CD4-positive, alpha-beta memory T cell (primary cell): ENCODE measurements around the gene ENDOV. TPM values are rescaled to one million over a fixed set of nuclear protein-coding genes. Genes with fewer than 3 reads are reported as not detected.

Experiments
- CTCF ChIA-PET: fragments of 350-600 bp; sonication (Branson Sonifier 250); formaldehyde crosslinking; loops from one replicate; lab custom pipeline; 2021; ENCODE audit warnings: inconsistent platforms; ENCODE audit not compliant: partially characterized antibody; lab: Charles Lee
- POLR2A ChIA-PET: fragments of 350-600 bp; sonication (Branson Sonifier 250); formaldehyde crosslinking; loops from one replicate; lab custom pipeline; 2021; ENCODE audit not compliant: partially characterized antibody; lab: Charles Lee
- DNase-seq, 5 donors: peaks; one replicate each; pipeline versions ENCODE4 v3.0.0 to v3.0.0-alpha.2; 2020 to 2022; ENCODE audit warnings: mixed read lengths in 1 of 5
- H3K27ac ChIP-seq: one replicate; pipeline ENCODE4 v1.7.0; 2013; ENCODE audit warnings: low read depth, low read length
- H3K27me3 ChIP-seq: 2 replicates; pipeline ENCODE4 v1.7.0; 2013; ENCODE audit warnings: mild to moderate bottlenecking, low read length, moderate library complexity; ENCODE audit not compliant: insufficient read depth
- H3K36me3 ChIP-seq: 2 replicates; pipeline ENCODE4 v1.7.0; 2013; ENCODE audit warnings: mild to moderate bottlenecking, low read length, moderate library complexity; ENCODE audit not compliant: insufficient read depth
- H3K4me1 ChIP-seq: 2 replicates; pipeline ENCODE4 v1.7.0; 2013; ENCODE audit warnings: mild to moderate bottlenecking, low read length, moderate library complexity; ENCODE audit not compliant: insufficient read depth
- H3K4me3 ChIP-seq, 2 donors: one replicate each; pipeline ENCODE4 v1.7.0; 2013; ENCODE audit warnings: low read length in 2 of 2, mild to moderate bottlenecking in 1 of 2
- H3K9me3 ChIP-seq, 2 donors: one replicate each; pipeline ENCODE4 v1.7.0; 2013; ENCODE audit warnings: low read length in 2 of 2, control low read depth in 1 of 2; ENCODE audit not compliant: control insufficient read depth in 1 of 2
- H3K27ac Mint-ChIP-seq, 7 donors: one replicate each; pipeline ENCODE4 v1.8.0; 2020 to 2021; ENCODE audit warnings: mixed read lengths in 7 of 7, mild to moderate bottlenecking in 6 of 7, inconsistent platforms in 3 of 7, moderate library complexity in 3 of 7
- H3K27me3 Mint-ChIP-seq, 2 donors: one replicate each; pipeline ENCODE4 v1.8.0; 2020 to 2021; ENCODE audit warnings: mixed read lengths in 2 of 2
- H3K36me3 Mint-ChIP-seq, 2 donors: one replicate each; pipeline ENCODE4 v1.8.0; 2020 to 2021; ENCODE audit warnings: mixed read lengths in 2 of 2, inconsistent platforms in 1 of 2, mild to moderate bottlenecking in 1 of 2
- H3K4me1 Mint-ChIP-seq, 4 donors: one replicate each; pipeline ENCODE4 v1.8.0; 2020 to 2021; ENCODE audit warnings: mixed read lengths in 4 of 4, mild to moderate bottlenecking in 1 of 4
- H3K4me3 Mint-ChIP-seq, 8 donors: one replicate each; pipeline ENCODE4 v1.8.0; 2020 to 2021; ENCODE audit warnings: mixed read lengths in 8 of 8, mild to moderate bottlenecking in 7 of 8, moderate library complexity in 6 of 8, inconsistent platforms in 3 of 8
- H3K9me3 Mint-ChIP-seq, 8 donors: one replicate each; pipeline ENCODE4 v1.8.0; 2020 to 2021; ENCODE audit warnings: mixed read lengths in 8 of 8, mild to moderate bottlenecking in 5 of 8, inconsistent platforms in 3 of 8, moderate library complexity in 1 of 8
- intact Hi-C: fragments of 100-400 bp; cut with micrococcal nuclease; formaldehyde crosslinking; loops from one replicate; pipeline ENCODE4 v1.15.1; 2023
- polyA plus RNA-seq, 2 donors: library from polyadenylated mRNA; unstranded; fragments of 300-500 nt; fragmentation: Illumina TruSeq; gene quantifications; one replicate each; pipeline ENCODE4 v1.2.3, GENCODE V29; 2021
- total RNA-seq, 2 experiments: library from RNA; stranded (reverse); gene quantifications; one replicate each; pipeline ENCODE4 v1.2.3, GENCODE V29; 2021

The ENDOV gene
- total and polyA plus RNA-seq, 4 experiments from 2014 or later = 10.1 to 25.5 (median 17.8) TPM

DNA sequence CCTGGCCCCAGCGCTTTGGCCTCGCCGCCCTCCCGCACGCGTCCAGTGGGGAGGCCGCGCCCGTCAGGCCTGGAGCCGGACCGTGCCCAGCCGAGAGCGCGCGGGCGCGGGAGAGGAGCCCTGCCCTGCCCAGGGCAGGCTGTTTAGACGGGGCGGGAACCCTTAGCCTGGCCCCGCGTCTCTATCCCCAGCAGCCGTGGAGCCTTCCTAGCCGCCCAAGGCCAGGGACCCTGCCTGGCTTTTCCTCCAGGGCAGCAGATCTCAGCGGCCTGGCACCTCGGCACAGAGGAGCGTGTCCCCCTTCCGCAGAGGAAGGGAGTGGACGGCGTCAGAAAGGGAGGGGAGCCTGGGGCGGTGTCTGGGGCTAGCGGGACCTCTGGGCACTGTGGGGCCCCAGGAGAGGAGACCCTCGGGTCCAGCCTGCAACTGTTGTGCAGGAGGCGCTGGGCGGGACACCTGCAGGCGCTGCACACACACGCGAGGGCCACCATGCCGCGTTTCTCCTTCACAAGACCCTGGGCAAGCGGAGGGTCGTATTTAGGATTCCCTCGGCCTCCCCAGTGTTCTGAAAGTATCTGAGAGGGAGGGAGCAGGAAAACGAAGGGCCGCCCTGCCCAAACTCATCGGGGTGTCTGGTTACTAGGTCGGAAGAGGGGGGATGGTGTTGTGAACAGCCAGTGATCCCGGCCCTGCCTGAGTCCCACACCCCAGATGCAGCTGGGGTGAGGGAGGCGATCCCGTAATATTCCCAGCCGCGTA, 63.7 kb downstream of the ENDOV start:
- ChIA-PET CTCF (no interaction called here), POLR2A (no interaction called here)
- no peak overlapping the region for H3K4me3 ChIP-seq
- peaks cover 9 to 21% (median 17%) of the 10 kb centered on the region in 4 donors for H3K4me1 Mint-ChIP-seq
- H3K9me3 ChIP-seq = no peaks in the 10 kb centered on the region
- peaks cover 12% of the 10 kb centered on the region for H3K27me3 ChIP-seq
- no peaks in the 10 kb centered on the region for H3K36me3 ChIP-seq
- no peak overlapping the region for H3K27ac Mint-ChIP-seq
- no peak overlapping the region for H3K27ac ChIP-seq
- no peaks in the 10 kb centered on the region for H3K9me3 Mint-ChIP-seq
- H3K4me3 Mint-ChIP-seq = peak overlapping the region in 7 of 8 donors; percentile 4 to 83 (median 63)
- intact Hi-C loops = no loop called here
- H3K27me3 Mint-ChIP-seq = peaks cover 47 to 48% of the 10 kb centered on the region in 2 donors
- peaks cover 37% of the 10 kb centered on the region for H3K4me1 ChIP-seq
- DNase-seq = peak in 1 of 5 donors; percentile 5
- H3K36me3 Mint-ChIP-seq = no peaks in the 10 kb centered on the region

DNA sequence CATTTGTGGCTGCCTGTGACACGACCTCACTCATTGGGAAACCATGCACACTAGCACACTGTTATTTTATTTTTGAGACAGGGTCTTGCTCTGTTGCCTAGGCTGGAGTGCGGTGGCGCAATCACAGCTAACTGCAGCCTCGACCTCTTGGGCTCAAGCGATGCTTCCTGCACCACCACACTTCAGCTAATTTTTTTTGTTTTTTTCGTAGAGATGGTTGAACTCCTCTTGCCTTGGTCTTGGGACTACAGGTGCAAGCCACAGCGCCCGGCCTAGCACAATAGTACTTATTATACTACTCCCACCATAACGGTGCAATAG, 64.2 kb downstream of the ENDOV start:
- ChIA-PET CTCF (no interaction called here), POLR2A (no interaction called here)
- Histone ChIP-seq H3K27me3 (peaks cover 12% of the 10 kb centered on the region), H3K27ac (no peak overlapping the region), H3K4me1 (peaks cover 37% of the 10 kb centered on the region), H3K4me3 (no peak overlapping the region), H3K9me3 (no peaks in the 10 kb centered on the region), H3K36me3 (no peaks in the 10 kb centered on the region)
- peaks cover 48% of the 10 kb centered on the region in 2 donors for H3K27me3 Mint-ChIP-seq
- DNase-seq = peak in 1 of 5 donors; percentile 14
- no peak overlapping the region for H3K27ac Mint-ChIP-seq
- H3K4me3 Mint-ChIP-seq = peak overlapping the region in 7 of 8 donors; percentile 42 to 83 (median 63)
- H3K9me3 Mint-ChIP-seq = no peaks in the 10 kb centered on the region
- H3K36me3 Mint-ChIP-seq = no peaks in the 10 kb centered on the region
- intact Hi-C loops = no loop called here
- H3K4me1 Mint-ChIP-seq = peaks cover 9 to 20% (median 16%) of the 10 kb centered on the region in 4 donors

DNA sequence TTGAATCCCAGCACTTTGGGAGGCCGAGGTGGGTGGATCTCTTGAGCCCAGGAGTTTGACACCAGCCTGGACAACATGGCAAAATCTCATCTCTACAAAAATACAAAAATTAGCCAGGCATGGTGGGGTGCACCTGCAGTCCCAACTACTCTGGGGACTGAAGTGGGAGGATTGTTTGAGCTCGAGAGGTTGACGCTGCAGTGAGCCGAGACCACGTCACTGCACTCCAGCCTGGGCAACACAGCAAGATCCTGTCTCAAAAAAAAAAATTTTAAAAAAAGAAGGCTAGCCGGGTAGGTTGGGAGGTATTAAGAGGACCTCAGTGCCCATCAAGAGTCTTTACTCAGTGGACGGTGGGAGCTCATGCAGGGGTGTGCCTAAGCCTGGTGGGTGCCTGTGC, 65.3 kb downstream of the ENDOV start:
- Mint-ChIP-seq H3K4me3 (no peak overlapping the region), H3K9me3 (no peaks in the 10 kb centered on the region), H3K27ac (no peak overlapping the region), H3K27me3 (peaks cover 40% of the 10 kb centered on the region in 2 donors), H3K4me1 (peaks cover 2 to 10% (median 7%) of the 10 kb centered on the region in 4 donors), H3K36me3 (no peaks in the 10 kb centered on the region)
- H3K4me3 ChIP-seq = no peak overlapping the region
- H3K9me3 ChIP-seq = no peaks in the 10 kb centered on the region
- POLR2A ChIA-PET = no interaction called here
- CTCF ChIA-PET = no interaction called here
- no peak overlapping the region for H3K27ac ChIP-seq
- H3K4me1 ChIP-seq = peaks cover 27% of the 10 kb centered on the region
- intact Hi-C loops = no loop called here
- no peaks in the 10 kb centered on the region for H3K36me3 ChIP-seq
- DNase-seq = no peak
- peaks cover 12% of the 10 kb centered on the region for H3K27me3 ChIP-seq

DNA sequence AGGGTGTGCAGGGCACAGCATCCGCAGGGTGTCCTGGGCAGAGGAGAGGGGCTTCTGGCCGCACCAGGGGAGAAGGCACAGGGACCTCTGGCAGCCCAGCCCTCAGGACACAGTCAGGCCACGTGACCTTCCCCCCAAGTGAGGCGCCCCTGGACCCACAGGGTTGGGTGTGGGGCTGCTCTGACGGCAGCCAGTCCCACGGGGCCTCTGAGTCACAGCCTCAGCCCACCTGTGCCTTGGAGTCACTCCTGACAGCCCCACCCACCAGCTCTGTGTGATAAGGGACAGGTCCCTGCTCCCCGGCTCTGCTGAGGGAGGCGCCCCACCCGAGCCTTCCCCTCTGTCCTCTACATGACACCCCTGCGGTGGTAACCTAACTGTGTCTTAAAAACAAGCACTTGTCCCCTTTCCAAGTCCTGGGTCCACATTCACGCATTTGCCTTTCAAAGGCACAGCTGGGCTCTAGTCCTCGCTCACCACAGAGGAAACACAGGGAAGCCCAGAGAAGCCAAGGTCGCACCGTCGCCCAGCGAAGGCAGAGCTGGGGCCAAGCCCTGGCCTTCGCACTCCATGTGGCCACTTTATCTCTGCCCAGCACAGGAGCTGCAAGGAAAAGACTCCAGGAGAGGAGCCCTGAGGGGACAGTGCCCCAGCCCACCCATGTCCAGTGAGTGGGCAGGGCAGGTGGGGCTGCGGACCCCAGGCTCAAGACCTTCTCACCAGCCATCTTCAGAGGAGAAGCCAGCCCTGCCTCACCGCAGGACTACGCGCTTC, 66.5 kb downstream of the ENDOV start:
- Mint-ChIP-seq H3K27me3 (peaks cover 41 to 44% of the 10 kb centered on the region in 2 donors), H3K27ac (no peak overlapping the region), H3K4me1 (peaks cover 0 to 6% (median 3%) of the 10 kb centered on the region in 4 donors), H3K4me3 (peak overlapping the region in 1 of 8 donors; percentile 54), H3K36me3 (no peaks in the 10 kb centered on the region), H3K9me3 (no peaks in the 10 kb centered on the region)
- CTCF ChIA-PET = no interaction called here
- H3K27ac ChIP-seq = no peak overlapping the region
- peaks cover 12% of the 10 kb centered on the region for H3K27me3 ChIP-seq
- intact Hi-C loops = no loop called here
- POLR2A ChIA-PET = no interaction called here
- H3K9me3 ChIP-seq = no peaks in the 10 kb centered on the region
- DNase-seq = no peak
- no peaks in the 10 kb centered on the region for H3K36me3 ChIP-seq
- H3K4me3 ChIP-seq = no peak overlapping the region
- peaks cover 21% of the 10 kb centered on the region for H3K4me1 ChIP-seq

DNA sequence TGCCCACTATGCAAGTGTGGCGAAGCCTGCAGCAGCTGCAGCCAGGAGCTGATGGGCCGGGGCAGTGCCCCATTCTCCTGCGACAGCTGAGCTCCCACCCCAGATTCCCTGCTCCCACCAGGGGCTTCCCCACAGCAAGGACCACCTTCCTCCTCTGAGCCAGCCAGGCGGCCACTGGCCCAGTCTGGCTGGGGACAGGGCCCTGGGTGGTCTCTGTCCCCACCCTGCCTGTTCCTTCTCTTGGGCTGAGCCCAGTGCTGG, 67.0 kb downstream of the ENDOV start:
- Histone ChIP-seq H3K9me3 (no peaks in the 10 kb centered on the region), H3K27me3 (peaks cover 12% of the 10 kb centered on the region), H3K36me3 (no peaks in the 10 kb centered on the region), H3K4me3 (no peak overlapping the region), H3K4me1 (peaks cover 16% of the 10 kb centered on the region), H3K27ac (no peak overlapping the region)
- intact Hi-C loops = no loop called here
- H3K27me3 Mint-ChIP-seq = peaks cover 41 to 44% of the 10 kb centered on the region in 2 donors
- H3K9me3 Mint-ChIP-seq = no peaks in the 10 kb centered on the region
- H3K4me1 Mint-ChIP-seq = peaks cover 0 to 6% (median 3%) of the 10 kb centered on the region in 4 donors
- H3K27ac Mint-ChIP-seq = no peak overlapping the region
- DNase-seq = no peak
- CTCF ChIA-PET = no interaction called here
- no peak overlapping the region for H3K4me3 Mint-ChIP-seq
- POLR2A ChIA-PET = no interaction called here
- no peaks in the 10 kb centered on the region for H3K36me3 Mint-ChIP-seq

DNA sequence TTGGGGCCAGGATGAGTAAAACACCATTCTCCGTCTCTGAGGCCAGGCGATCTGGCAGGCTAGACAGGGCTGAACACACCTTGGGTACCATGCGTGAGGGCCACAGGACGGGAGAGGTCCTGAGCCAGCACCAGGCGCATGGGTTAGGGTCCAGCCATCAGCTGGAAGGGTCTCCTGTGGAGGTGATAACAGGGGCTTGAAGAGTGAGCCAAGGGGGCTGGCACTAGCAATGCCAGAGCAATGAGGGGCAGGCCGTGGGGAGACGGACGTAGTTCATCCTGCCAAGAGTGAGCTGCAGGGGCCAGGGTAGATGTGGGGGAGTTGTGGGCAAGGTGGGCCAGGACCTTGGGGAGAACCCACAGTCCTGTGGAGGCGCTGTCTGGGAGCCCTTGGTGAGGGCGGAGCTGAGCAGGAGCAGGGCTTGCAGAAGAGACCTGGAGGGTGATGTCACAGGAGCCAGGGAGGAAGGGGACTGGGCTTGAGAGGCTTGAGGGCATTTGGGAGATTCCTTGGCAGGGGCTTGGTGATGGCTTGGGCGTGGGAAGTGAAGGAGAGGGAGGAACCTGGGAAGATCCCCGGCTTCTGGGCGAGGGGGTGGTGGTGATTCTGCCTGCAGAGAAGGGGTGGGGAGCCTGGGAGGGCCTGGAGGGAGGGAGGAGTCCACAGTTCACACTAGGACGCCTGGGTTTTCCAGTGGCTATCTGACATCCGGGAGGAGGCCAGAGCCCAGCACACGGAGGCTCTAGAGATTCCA, 67.8 kb downstream of the ENDOV start:
- peaks cover 12% of the 10 kb centered on the region for H3K27me3 ChIP-seq
- intact Hi-C loops = no loop called here
- no peaks in the 10 kb centered on the region for H3K9me3 ChIP-seq
- Mint-ChIP-seq H3K4me1 (peaks cover 0 to 6% (median 3%) of the 10 kb centered on the region in 4 donors), H3K36me3 (no peaks in the 10 kb centered on the region), H3K9me3 (no peaks in the 10 kb centered on the region), H3K27me3 (peaks cover 41 to 49% of the 10 kb centered on the region in 2 donors), H3K4me3 (no peak overlapping the region), H3K27ac (no peak overlapping the region)
- no peak overlapping the region for H3K27ac ChIP-seq
- H3K4me1 ChIP-seq = peaks cover 9% of the 10 kb centered on the region
- POLR2A ChIA-PET = no interaction called here
- CTCF ChIA-PET = no interaction called here
- H3K36me3 ChIP-seq = no peaks in the 10 kb centered on the region
- no peak for DNase-seq
- no peak overlapping the region for H3K4me3 ChIP-seq

DNA sequence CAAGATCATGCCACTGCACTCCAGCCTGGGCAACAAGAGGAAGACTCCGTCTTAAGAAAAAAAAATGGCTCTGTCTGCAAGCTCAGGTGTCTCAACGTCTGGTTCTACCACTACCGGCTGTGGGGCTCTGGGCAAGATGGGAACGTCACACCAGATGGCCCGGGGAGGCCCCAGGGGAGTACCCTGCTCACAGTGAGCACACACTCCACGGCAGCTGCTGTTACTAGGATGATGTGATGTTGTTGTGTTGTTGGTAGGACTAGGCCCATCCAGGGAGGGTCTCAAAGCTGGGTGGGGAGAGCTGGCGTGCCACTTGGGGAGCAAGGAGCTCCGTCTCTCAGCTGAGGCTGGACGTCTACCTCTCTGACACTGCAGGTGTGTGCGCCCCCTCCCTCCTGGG, 70.9 kb downstream of the ENDOV start:
- no peak overlapping the region for H3K4me3 Mint-ChIP-seq
- Histone ChIP-seq H3K9me3 (no peaks in the 10 kb centered on the region), H3K4me1 (no peaks in the 10 kb centered on the region), H3K4me3 (no peak overlapping the region), H3K27ac (no peak overlapping the region), H3K27me3 (peaks cover 6% of the 10 kb centered on the region), H3K36me3 (no peaks in the 10 kb centered on the region)
- H3K36me3 Mint-ChIP-seq = no peaks in the 10 kb centered on the region
- H3K27me3 Mint-ChIP-seq = peaks cover 29 to 38% of the 10 kb centered on the region in 2 donors
- peaks cover 0 to 4% (median 0%) of the 10 kb centered on the region in 4 donors for H3K4me1 Mint-ChIP-seq
- H3K9me3 Mint-ChIP-seq = no peaks in the 10 kb centered on the region
- POLR2A ChIA-PET = no interaction called here
- CTCF ChIA-PET = no interaction called here
- H3K27ac Mint-ChIP-seq = no peak overlapping the region
- no peak for DNase-seq
- intact Hi-C loops = no loop called here
